Epithelial cell of prostate (primary cell): ENCODE data around the gene KCNQ1.

Experiments used
- DNase-seq: peaks from one replicate; pipeline ENCODE4 v3.0.0-alpha.2; 2011; ENCODE audit warnings: low read depth, low spot score
- H3K27ac ChIP-seq: fragments of 450-650 bp; 2 replicates; pipeline ENCODE4 v1.5.1; 2017; ENCODE audit warnings: mild to moderate bottlenecking

KCNQ1 gene

DNA sequence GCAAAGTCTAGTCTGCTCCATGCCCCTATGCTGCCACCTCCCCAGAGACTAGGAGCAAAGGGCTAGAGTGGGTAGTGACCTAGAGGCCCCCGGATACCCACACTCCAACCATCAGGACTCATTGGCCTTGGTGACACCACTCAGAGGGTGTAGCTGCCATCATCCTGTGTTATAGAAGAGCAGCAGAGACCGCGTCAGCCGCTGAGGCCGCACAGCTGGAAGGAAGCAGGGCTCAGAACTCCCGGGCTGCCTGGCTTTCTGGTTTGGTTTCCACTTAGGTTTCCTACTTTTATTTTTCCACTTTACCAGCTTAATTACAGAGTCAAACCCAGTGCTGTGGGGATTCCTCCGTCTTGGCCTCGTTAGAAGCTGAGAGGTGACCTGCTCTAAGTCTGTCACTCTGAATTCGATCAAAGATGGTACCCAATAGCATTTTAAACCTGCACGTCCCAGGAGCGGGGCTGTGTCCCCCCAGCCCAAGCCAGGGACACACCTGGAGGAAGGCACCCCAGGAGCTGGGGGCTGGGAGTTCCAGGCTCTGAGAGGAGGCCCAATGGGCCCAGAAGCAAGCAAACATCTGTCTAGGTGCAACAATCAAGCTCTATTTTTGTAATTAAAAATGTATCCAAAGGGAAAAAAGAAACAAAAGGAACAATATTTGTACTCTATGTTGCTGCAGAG is 442.8 kb downstream of the KCNQ1 start:
- no peak overlapping the region for H3K27ac ChIP-seq
- DNase-seq, result no peak

- DNase-seq, result no peak
- H3K27ac ChIP-seq, result no peak overlapping the region
These were observed 443.6 kb downstream of the KCNQ1 start for GRCh38 chr11:2888266-2888968.

GRCh38 chr11:2889362-2890273 is 444.8 kb downstream of the KCNQ1 start:
- DNase-seq, result no peak
- no peak overlapping the region for H3K27ac ChIP-seq

GRCh38 chr11:2890466-2891294 is 445.9 kb downstream of the KCNQ1 start:
- no peak overlapping the region for H3K27ac ChIP-seq
- DNase-seq, result no peak

- DNase-seq, result no peak
- H3K27ac ChIP-seq, result peak overlapping the region; percentile 67
These were observed 446.8 kb downstream of the KCNQ1 start for GRCh38 chr11:2891326-2892214.

- DNase-seq, result no peak
These were observed 447.6 kb downstream of the KCNQ1 start for GRCh38 chr11:2892215-2892966.

GRCh38 chr11:2892967-2893528 is 448.2 kb downstream of the KCNQ1 start:
- no peak for DNase-seq

More at GRCh38 chr11:2892215-2892966, 447.6 kb downstream of the KCNQ1 start:
- H3K27ac ChIP-seq, result peak overlapping the region; percentile 67

DNA sequence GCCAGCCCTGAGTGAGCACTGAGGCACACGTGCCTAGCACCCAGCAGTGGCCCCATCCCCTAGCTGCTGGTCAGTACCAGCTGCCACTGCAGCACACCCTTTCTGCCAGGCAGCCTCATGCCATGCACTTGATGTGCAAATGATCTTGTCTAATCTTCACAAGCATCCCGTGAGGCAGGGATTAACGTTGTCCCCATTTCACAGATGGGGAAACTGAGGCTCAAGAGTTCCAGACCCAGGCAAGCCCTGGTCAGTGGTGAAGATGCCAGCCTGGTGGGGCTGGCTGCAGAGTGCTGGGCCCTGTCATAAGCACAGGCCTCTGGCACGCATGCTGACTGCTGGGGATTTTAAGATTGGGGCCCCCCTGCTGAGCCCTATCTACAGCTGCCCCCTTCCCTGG is 449.1 kb downstream of the KCNQ1 start:
- no peak for DNase-seq
- no peak overlapping the region for H3K27ac ChIP-seq

More at GRCh38 chr11:2892967-2893528, 448.2 kb downstream of the KCNQ1 start:
- H3K27ac ChIP-seq, result peak overlapping the region; percentile 67

GRCh38 chr11:2896047-2896446 is 451.2 kb downstream of the KCNQ1 start:
- no peak for DNase-seq
- no peak overlapping the region for H3K27ac ChIP-seq

GRCh38 chr11:2897048-2897447 is 452.2 kb downstream of the KCNQ1 start:
- no peak overlapping the region for H3K27ac ChIP-seq
- no peak for DNase-seq

GRCh38 chr11:2898366-2899079 is 453.7 kb downstream of the KCNQ1 start:
- H3K27ac ChIP-seq, result peak overlapping the region; percentile 94
- peak; percentile 53 for DNase-seq
